IPS-NIHi7 (cell line): ENCODE results near the gene HID1.

Experiments used
- DNase-seq: peaks from one replicate; pipeline ENCODE4 v3.0.0; 2012; ENCODE audit warnings: mixed read lengths; ENCODE audit errors: extremely low spot score

The HID1 gene

GRCh38 chr17:74949455-74950115 is 23.0 kb downstream of the HID1 start:
- no peak for DNase-seq

GRCh38 chr17:74947041-74947754 is 25.4 kb downstream of the HID1 start:
- DNase-seq, result no peak

- DNase-seq, result no peak
These were observed 25.9 kb downstream of the HID1 start for GRCh38 chr17:74946641-74947040.

GRCh38 chr17:74945543-74945942 is 27.0 kb downstream of the HID1 start:
- DNase-seq, result no peak

- DNase-seq, result no peak
These were observed 28.6 kb downstream of the HID1 start for GRCh38 chr17:74943808-74944522.

- no peak for DNase-seq
These were observed 31.3 kb downstream of the HID1 start for GRCh38 chr17:74941128-74941725.

GRCh38 chr17:74939534-74939933 is 33.0 kb downstream of the HID1 start:
- DNase-seq, result no peak

GRCh38 chr17:74938194-74938950 is 34.2 kb downstream of the HID1 start:
- no peak for DNase-seq

- peak; percentile 57 for DNase-seq
These were observed 35.2 kb downstream of the HID1 start for GRCh38 chr17:74937064-74938051.

- DNase-seq, result no peak
These were observed 36.1 kb downstream of the HID1 start for GRCh38 chr17:74936470-74936799.

GRCh38 chr17:74935585-74936469 is 36.7 kb downstream of the HID1 start, which contains the start of gene OTOP3:
OTOP3 (plus strand) TSS chr17:74935898; CDS start chr17:74935922, 24 bp downstream.
- DNase-seq, result peak; percentile 51

GRCh38 chr17:74935048-74935447 is 37.5 kb downstream of the HID1 start:
- no peak for DNase-seq

- DNase-seq, result no peak
These were observed 42.0 kb downstream of the HID1 start for GRCh38 chr17:74930535-74931036.

- no peak for DNase-seq
These were observed 43.8 kb downstream of the HID1 start for GRCh38 chr17:74928786-74929185.

- DNase-seq, result no peak
These were observed 47.3 kb downstream of the HID1 start for GRCh38 chr17:74925242-74925641.

- no peak for DNase-seq
These were observed 48.2 kb downstream of the HID1 start, which contains the start of gene OTOP2 for GRCh38 chr17:74924250-74924948. OTOP2 (plus strand) TSS chr17:74924273; CDS start chr17:74924633, 360 bp downstream.

- DNase-seq, result peak; percentile 83
These were observed 48.9 kb downstream of the HID1 start for GRCh38 chr17:74923538-74924249.
